Neural progenitor cell (in vitro differentiated cells): ENCODE measurements around the gene TTC39C. TPM values are rescaled to one million over a fixed set of nuclear protein-coding genes. Genes with fewer than 3 reads are reported as not detected.

Source experiments
- DNase-seq: peaks from one replicate; pipeline ENCODE4 v3.0.0-alpha.2; 2016; ENCODE audit warnings: low spot score
- H2AFZ ChIP-seq: fragments of 200-600 bp; sonication (generic); replicated peaks from 2 replicates; pipeline ENCODE4 v1.6.1; 2016; ENCODE audit warnings: antibody characterized with exemption
- H3F3A ChIP-seq: fragments of 200-600 bp; sonication (generic); 2 replicates; pipeline ENCODE4 v1.6.1; 2016; ENCODE audit warnings: antibody characterized with exemption, low read depth
- H3K27ac ChIP-seq: fragments of 200-600 bp; sonication (generic); 2 replicates; pipeline ENCODE4 v1.5.1; 2016; ENCODE audit warnings: mild to moderate bottlenecking
- H3K27me3 ChIP-seq: fragments of 200-600 bp; sonication (generic); 2 replicates; pipeline ENCODE4 v1.6.1; 2016; ENCODE audit warnings: mild to moderate bottlenecking, moderate library complexity
- H3K36me3 ChIP-seq: fragments of 200-600 bp; sonication (generic); 2 replicates; pipeline ENCODE4 v1.5.1; 2016
- H3K4me1 ChIP-seq: fragments of 200-600 bp; sonication (generic); 2 replicates; pipeline ENCODE4 v1.6.1; 2016; ENCODE audit warnings: mixed run types
- H3K4me2 ChIP-seq: fragments of 200-600 bp; sonication (generic); 2 replicates; pipeline ENCODE4 v1.6.1; 2016
- H3K4me3 ChIP-seq: fragments of 200-600 bp; sonication (generic); 2 replicates; pipeline ENCODE4 v1.5.1; 2016
- H3K79me2 ChIP-seq: fragments of 200-600 bp; sonication (generic); 2 replicates; pipeline ENCODE4 v1.6.1; 2016; ENCODE audit warnings: low read depth
- H3K9ac ChIP-seq: fragments of 200-600 bp; sonication (generic); 2 replicates; pipeline ENCODE4 v1.6.1; 2016
- H3K9me3 ChIP-seq: fragments of 200-600 bp; sonication (generic); 2 replicates; pipeline ENCODE4 v1.5.1; 2016; ENCODE audit warnings: low read depth
- H4K20me1 ChIP-seq: fragments of 200-600 bp; sonication (generic); 2 replicates; pipeline ENCODE4 v1.6.1; 2016; ENCODE audit warnings: low read depth
- H3K27ac Mint-ChIP-seq: 3 replicates; pipeline ENCODE4 v1.8.0; 2021; ENCODE audit warnings: mixed read lengths
- H3K27me3 Mint-ChIP-seq: 2 replicates; pipeline ENCODE4 v1.8.0; 2022; ENCODE audit warnings: low read depth, mild to moderate bottlenecking, inconsistent platforms, moderate library complexity, mixed read lengths; ENCODE audit not compliant: insufficient read depth
- H3K36me3 Mint-ChIP-seq: 3 replicates; pipeline ENCODE4 v1.8.0; 2021; ENCODE audit warnings: mixed read lengths
- H3K4me1 Mint-ChIP-seq: 3 replicates; pipeline ENCODE4 v1.8.0; 2021; ENCODE audit warnings: mixed read lengths
- H3K4me3 Mint-ChIP-seq: 3 replicates; pipeline ENCODE4 v1.8.0; 2021; ENCODE audit warnings: mild to moderate bottlenecking, moderate library complexity, mixed read lengths
- H3K9me3 Mint-ChIP-seq: 3 replicates; pipeline ENCODE4 v1.8.0; 2020; ENCODE audit warnings: mixed read lengths
- EZH2 ChIP-seq: fragments of 200-600 bp; sonication (generic); IDR thresholded peaks from 2 replicates; pipeline ENCODE4 v1.6.1; 2017; ENCODE audit warnings: antibody characterized with exemption, mild to moderate bottlenecking, moderate library complexity
- EZH2phosphoT487 ChIP-seq: fragments of 200-600 bp; sonication (generic); IDR thresholded peaks from 2 replicates; pipeline ENCODE4 v1.6.1; 2017; ENCODE audit warnings: antibody characterized with exemption
- total RNA-seq: library from RNA; depleted of rRNA; stranded (reverse); fragments of >200 nt; gene quantifications from 2 replicates; pipeline ENCODE4 v1.2.3, GENCODE V29; 2015; ENCODE audit warnings: low replicate concordance
- TF ChIP-seq, protein P1 (sequence below): fragments of 200-600 bp; sonication (generic); IDR thresholded peaks from 2 replicates; pipeline ENCODE4 v1.5.1; 2017; ENCODE audit warnings: antibody characterized with exemption, mild to moderate bottlenecking

The TTC39C gene
- total RNA-seq, 1 donor from 2014 or later, result 27.6 TPM

DNA sequence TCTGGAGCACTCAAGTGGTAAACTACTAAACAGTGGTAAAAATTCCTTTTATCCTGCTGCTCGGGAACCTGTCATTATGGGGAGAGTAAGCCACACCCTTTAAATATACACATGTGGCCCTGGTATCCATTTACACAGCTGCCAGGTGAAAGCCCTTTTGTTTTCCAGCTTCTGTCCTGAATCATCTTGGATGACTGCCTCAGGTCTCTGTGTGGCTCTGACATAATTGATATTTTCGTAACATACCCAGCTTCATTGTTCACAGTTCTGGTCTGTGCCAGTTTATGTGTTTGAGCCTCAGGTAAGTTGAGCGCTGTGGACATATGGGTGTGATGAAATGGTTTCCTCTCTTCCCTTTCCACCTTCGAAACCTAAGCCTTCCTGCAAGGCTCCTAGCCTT lies 15.7 kb upstream of the TTC39C start:
- no peaks in the 10 kb centered on the region for H3K27me3 ChIP-seq
- no peak overlapping the region for H3K27ac ChIP-seq
- Mint-ChIP-seq H3K9me3 (no peaks in the 10 kb centered on the region), H3K27me3 (peaks cover 5% of the 10 kb centered on the region), H3K4me1 (peaks cover 5% of the 10 kb centered on the region), H3K4me3 (no peak overlapping the region), H3K27ac (no peak overlapping the region), H3K36me3 (no peaks in the 10 kb centered on the region)
- no peak overlapping the region for H2AFZ ChIP-seq
- no peak overlapping the region for H3K4me2 ChIP-seq
- no peaks in the 10 kb centered on the region for H3F3A ChIP-seq
- TF ChIP-seq EZH2phosphoT487, result no peak
- TF ChIP-seq, protein P1, sequence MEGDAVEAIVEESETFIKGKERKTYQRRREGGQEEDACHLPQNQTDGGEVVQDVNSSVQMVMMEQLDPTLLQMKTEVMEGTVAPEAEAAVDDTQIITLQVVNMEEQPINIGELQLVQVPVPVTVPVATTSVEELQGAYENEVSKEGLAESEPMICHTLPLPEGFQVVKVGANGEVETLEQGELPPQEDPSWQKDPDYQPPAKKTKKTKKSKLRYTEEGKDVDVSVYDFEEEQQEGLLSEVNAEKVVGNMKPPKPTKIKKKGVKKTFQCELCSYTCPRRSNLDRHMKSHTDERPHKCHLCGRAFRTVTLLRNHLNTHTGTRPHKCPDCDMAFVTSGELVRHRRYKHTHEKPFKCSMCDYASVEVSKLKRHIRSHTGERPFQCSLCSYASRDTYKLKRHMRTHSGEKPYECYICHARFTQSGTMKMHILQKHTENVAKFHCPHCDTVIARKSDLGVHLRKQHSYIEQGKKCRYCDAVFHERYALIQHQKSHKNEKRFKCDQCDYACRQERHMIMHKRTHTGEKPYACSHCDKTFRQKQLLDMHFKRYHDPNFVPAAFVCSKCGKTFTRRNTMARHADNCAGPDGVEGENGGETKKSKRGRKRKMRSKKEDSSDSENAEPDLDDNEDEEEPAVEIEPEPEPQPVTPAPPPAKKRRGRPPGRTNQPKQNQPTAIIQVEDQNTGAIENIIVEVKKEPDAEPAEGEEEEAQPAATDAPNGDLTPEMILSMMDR, result no peak
- no peak for TF ChIP-seq EZH2
- H3K9ac ChIP-seq, result no peak overlapping the region
- H3K4me1 ChIP-seq, result peaks cover 5% of the 10 kb centered on the region
- no peak for DNase-seq
- H4K20me1 ChIP-seq, result no peaks in the 10 kb centered on the region
- H3K36me3 ChIP-seq, result no peaks in the 10 kb centered on the region
- no peaks in the 10 kb centered on the region for H3K79me2 ChIP-seq
- H3K4me3 ChIP-seq, result no peak overlapping the region
- no peaks in the 10 kb centered on the region for H3K9me3 ChIP-seq

DNA sequence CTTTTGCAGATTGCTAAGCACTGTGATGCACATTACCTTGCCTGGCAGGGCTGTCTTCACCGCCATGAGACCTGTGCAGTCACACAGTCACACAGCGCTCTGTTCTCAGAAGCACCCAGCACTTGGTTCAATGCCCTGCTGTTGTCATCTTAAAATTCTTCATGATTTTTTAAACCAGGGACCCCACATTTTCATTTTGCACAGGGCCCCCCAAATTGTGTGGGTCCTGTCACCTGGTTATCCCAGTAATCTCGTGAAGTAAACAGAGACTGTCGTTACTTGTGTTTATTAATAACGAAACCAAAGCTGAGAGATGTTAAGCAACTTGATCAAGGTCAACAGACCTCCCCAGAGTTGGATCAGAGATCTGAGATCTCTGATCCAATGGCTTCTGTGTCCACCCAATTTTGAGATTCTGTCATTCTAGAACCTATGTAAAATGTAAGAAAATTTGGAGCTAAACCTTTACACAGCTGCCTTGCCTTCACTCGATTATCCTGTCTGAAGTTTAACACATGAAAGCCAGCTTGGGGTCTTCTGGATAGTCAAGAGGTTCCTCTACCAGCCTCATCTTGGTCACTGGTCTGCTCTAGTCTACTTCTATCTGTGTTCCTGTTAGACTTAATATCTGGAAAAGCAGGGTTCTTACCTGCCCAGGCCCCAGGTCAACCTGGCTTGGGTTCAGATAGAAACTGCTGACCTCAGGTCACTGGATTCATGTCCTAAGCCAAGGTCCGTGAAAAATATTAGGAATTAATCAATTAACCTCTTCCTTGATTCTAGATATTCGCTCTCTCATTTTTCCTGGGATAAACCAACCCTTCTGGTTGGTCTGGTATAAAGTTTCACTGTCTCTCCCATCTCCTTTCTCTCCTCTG lies 13.7 kb upstream of the TTC39C start:
- Mint-ChIP-seq H3K9me3 (no peaks in the 10 kb centered on the region), H3K27ac (no peak overlapping the region), H3K4me3 (no peak overlapping the region), H3K4me1 (no peaks in the 10 kb centered on the region), H3K27me3 (peaks cover 5% of the 10 kb centered on the region), H3K36me3 (no peaks in the 10 kb centered on the region)
- no peak overlapping the region for H3K4me3 ChIP-seq
- no peaks in the 10 kb centered on the region for H3K36me3 ChIP-seq
- no peaks in the 10 kb centered on the region for H3K9me3 ChIP-seq
- no peak overlapping the region for H3K9ac ChIP-seq
- H4K20me1 ChIP-seq, result no peaks in the 10 kb centered on the region
- H3K4me1 ChIP-seq, result no peaks in the 10 kb centered on the region
- no peak for DNase-seq
- TF ChIP-seq EZH2 (no peak), EZH2phosphoT487 (no peak)
- TF ChIP-seq, protein P1, result no peak
- H3K79me2 ChIP-seq, result no peaks in the 10 kb centered on the region
- H3K4me2 ChIP-seq, result no peak overlapping the region
- no peaks in the 10 kb centered on the region for H3F3A ChIP-seq
- no peak overlapping the region for H3K27ac ChIP-seq
- no peak overlapping the region for H2AFZ ChIP-seq
- H3K27me3 ChIP-seq, result no peaks in the 10 kb centered on the region

DNA sequence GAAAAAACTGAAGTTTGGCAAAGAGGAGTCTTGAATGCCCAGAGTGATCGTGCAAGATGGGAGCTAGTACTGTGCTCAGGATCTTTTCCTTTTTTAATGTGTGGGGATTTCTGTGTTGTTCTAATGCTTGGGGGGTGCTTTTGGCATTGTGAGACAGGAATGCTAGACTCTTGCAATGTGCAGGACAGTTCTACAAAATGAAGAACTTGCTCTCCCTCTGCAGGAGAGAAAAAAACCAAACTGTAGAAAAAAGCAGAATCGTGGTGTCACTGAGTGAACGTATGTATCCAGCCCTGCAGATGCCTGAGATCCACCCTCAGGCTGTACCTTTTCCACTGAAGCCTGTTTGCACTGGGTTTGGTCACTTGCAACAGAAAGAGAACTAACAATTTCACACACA lies 12.1 kb upstream of the TTC39C start:
- Histone ChIP-seq H3K27ac (no peak overlapping the region), H3K4me3 (no peak overlapping the region), H3K4me1 (no peaks in the 10 kb centered on the region), H3K9me3 (no peaks in the 10 kb centered on the region), H2AFZ (no peak overlapping the region), H3K9ac (no peak overlapping the region), H3K36me3 (no peaks in the 10 kb centered on the region), H3K27me3 (no peaks in the 10 kb centered on the region), H3F3A (no peaks in the 10 kb centered on the region), H3K4me2 (no peak overlapping the region), H4K20me1 (no peaks in the 10 kb centered on the region), H3K79me2 (no peaks in the 10 kb centered on the region)
- no peaks in the 10 kb centered on the region for H3K36me3 Mint-ChIP-seq
- H3K4me1 Mint-ChIP-seq, result no peaks in the 10 kb centered on the region
- no peak overlapping the region for H3K4me3 Mint-ChIP-seq
- TF ChIP-seq, protein P1, result no peak
- TF ChIP-seq EZH2 (no peak), EZH2phosphoT487 (no peak)
- no peak for DNase-seq
- no peak overlapping the region for H3K27ac Mint-ChIP-seq
- peaks cover 2% of the 10 kb centered on the region for H3K27me3 Mint-ChIP-seq
- H3K9me3 Mint-ChIP-seq, result no peaks in the 10 kb centered on the region
